ENCODE results near the gene FLOT2. TPM values are rescaled to one million over a fixed set of nuclear protein-coding genes. Genes with fewer than 3 reads are reported as not detected.
A peak's percentile ranks its signal among the peaks of the same experiment; 100 is the strongest.
"Not testable (repeated sequence)": the region's sequence is repeated elsewhere in the genome, so short reads cannot be mapped to it uniquely, and the experiment has no call there.

FLOT2 gene
- total RNA-seq, 4 donors from 2014 or later = 31.3 to 117 (median 37.4) TPM

DNA sequence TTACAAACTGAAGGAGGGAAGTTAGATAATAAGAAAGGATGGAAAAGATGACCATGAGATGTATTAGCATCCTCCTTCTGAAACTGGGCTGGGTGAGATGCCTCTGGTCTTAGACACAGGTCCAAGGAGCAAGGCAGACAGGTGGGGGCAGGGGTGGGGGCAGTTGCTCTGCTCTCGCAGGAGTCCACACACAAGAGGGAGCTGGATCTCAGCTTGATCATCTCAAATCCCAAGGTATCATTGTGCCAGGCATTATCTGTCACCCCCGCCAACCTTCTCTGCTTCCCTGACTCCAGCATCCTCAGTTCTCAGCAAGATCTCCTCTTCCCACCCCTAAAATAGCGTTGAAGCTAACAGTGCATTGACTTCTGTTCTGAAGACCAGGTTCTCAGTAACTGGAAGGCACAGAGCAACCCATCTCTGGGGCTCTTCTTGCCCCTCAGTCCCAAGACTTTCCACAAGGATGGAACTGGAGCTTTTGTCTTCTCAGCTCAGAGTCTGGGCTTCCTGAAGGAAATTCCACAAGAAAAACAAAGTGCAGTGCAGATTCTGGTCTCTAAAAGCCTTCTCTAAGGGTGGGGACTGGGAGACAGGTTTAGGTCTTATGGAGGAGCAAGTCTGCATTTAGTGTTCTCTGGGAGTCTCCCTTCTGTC is 1.6 kb downstream of the FLOT2 start:
- no peak for TF ChIP-seq POLR2A (IDR thresholded peaks at IDR 0.05)
- no peak for TF ChIP-seq CTCF (IDR thresholded peaks at IDR 0.05)
- H3K27me3 ChIP-seq = no peaks in the 10 kb centered on the region
- peaks cover 0 to 12% of the 10 kb centered on the region in 2 donors for H3K4me1 ChIP-seq
- DNase-seq = no peak
- H3K9me3 ChIP-seq = no peaks in the 10 kb centered on the region
- peak overlapping the region in 1 of 2 donors; percentile 91 for H3K4me3 ChIP-seq
- H3K27ac ChIP-seq = peak overlapping the region; percentile 93 to 94
- intact Hi-C loops (cut with DNase I; ENCODE audit: low total_unique reads) = loop anchor here (10.0 kb wide), 1 partner anchor 131 kb away; no protein-coding TSS in a partner anchor
- no peaks in the 10 kb centered on the region for H3K36me3 ChIP-seq

- Histone ChIP-seq H3K27ac (peak overlapping the region; percentile 2 to 60), H3K4me1 (peaks cover 0 to 12% of the 10 kb centered on the region in 2 donors)
- not testable (repeated sequence) for H3K9me3 ChIP-seq, DNase-seq, H3K36me3 ChIP-seq, H3K27me3 ChIP-seq, H3K4me3 ChIP-seq
- intact Hi-C loops (cut with DNase I; ENCODE audit: low total_unique reads) = loop anchor here (10.0 kb wide), 1 partner anchor 129 kb away; no protein-coding TSS in a partner anchor
Observed at GRCh38 chr17:28893248-28894183, 4.0 kb downstream of the FLOT2 start.

DNA sequence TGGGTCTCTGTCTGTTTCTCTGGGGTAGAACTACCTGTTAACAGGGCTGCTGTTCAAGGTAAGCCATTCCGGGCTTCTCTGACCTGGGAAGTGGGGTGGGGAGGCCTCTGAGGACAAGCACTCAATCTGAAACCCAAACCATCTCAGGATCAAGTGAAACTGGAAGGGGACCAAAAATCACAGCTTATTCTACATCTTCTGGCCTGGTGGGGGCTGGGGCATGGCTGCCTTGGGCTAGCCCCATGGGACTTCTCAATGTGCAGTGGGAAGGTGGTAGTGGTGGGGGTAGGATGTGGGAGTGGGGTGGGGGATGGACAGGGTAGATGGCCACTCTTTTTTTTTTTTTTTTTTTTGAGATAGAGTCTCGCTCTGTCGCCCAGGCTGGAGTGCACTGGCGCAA is 5.5 kb downstream of the FLOT2 start:
- no peak overlapping the region for H3K4me3 ChIP-seq
- DNase-seq = no peak
- intact Hi-C loops (cut with DNase I; ENCODE audit: low total_unique reads) = loop anchor here (10.0 kb wide), 1 partner anchor 127 kb away; no protein-coding TSS in a partner anchor
- H3K27ac ChIP-seq = no peak overlapping the region
- H3K9me3 ChIP-seq = no peaks in the 10 kb centered on the region
- H3K27me3 ChIP-seq = no peaks in the 10 kb centered on the region
- H3K36me3 ChIP-seq = no peaks in the 10 kb centered on the region
- peaks cover 0 to 4% of the 10 kb centered on the region in 2 donors for H3K4me1 ChIP-seq
- no peak for TF ChIP-seq POLR2A (IDR thresholded peaks at IDR 0.05)
- TF ChIP-seq CTCF (IDR thresholded peaks at IDR 0.05) = no peak

DNA sequence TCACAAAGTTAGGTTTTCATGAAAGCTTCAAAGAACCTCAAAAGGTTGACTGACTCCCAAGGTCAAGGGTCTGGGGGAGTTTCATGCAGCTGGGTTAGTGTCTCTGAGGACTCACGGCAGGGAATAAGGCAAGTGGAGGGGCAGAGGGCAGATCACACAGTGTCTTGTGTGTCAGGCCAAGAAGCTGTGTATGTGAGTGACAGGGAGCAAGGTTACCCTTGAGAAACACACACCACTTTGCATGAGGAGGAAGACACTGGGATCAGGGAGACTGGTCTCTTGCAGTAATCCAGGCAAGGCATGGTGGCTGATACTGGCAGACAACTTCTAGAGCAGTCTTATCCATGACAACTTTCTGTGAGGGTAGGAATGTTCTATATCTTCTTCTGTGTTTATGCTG is 6.3 kb downstream of the FLOT2 start:
- H3K4me3 ChIP-seq = no peak overlapping the region
- no peak for DNase-seq
- H3K4me1 ChIP-seq = no peaks in the 10 kb centered on the region
- TF ChIP-seq CTCF (IDR thresholded peaks at IDR 0.05) = no peak
- TF ChIP-seq POLR2A (IDR thresholded peaks at IDR 0.05) = no peak
- H3K27ac ChIP-seq = peak overlapping the region in 1 of 2 donors; percentile 1
- no peaks in the 10 kb centered on the region for H3K36me3 ChIP-seq
- H3K27me3 ChIP-seq = no peaks in the 10 kb centered on the region
- no peaks in the 10 kb centered on the region for H3K9me3 ChIP-seq
- intact Hi-C loops (cut with DNase I; ENCODE audit: low total_unique reads) = loop anchor here (10.0 kb wide), 1 partner anchor 126 kb away; no protein-coding TSS in a partner anchor

GRCh38 chr17:28889996-28890395 is 7.5 kb downstream of the FLOT2 start:
- Histone ChIP-seq H3K36me3 (no peaks in the 10 kb centered on the region), H3K4me1 (no peaks in the 10 kb centered on the region), H3K27ac (no peak overlapping the region), H3K4me3 (no peak overlapping the region), H3K27me3 (no peaks in the 10 kb centered on the region), H3K9me3 (no peaks in the 10 kb centered on the region)
- TF ChIP-seq CTCF (IDR thresholded peaks at IDR 0.05) (no peak), POLR2A (IDR thresholded peaks at IDR 0.05) (no peak)
- intact Hi-C loops (cut with DNase I; ENCODE audit: low total_unique reads) = loop anchor here (10.0 kb wide), 1 partner anchor 125 kb away; no protein-coding TSS in a partner anchor
- no peak for DNase-seq

All from uterus (tissue), 4 donors.